GM23338 (cell line): Measurements from ENCODE around the gene KPNA6. TPM values are rescaled to one million over a fixed set of nuclear protein-coding genes. Genes with fewer than 3 reads are reported as not detected.

Experiments
- ATAC-seq: fragments of 200-7000 bp; cut with Tn5 transposase; 3 replicates; pipeline ENCODE4 v1.9.1; 2020
- DNase-seq: peaks from one replicate; pipeline ENCODE4 v3.0.0-alpha.2; 2015; ENCODE audit warnings: low spot score
- H2AFZ ChIP-seq: fragments of 200-600 bp; sonication (generic); 2 replicates; pipeline ENCODE4 v1.8.0; 2016; ENCODE audit warnings: antibody characterized with exemption, mild to moderate bottlenecking, moderate library complexity
- H3F3A ChIP-seq: fragments of 200-600 bp; sonication (generic); replicated peaks from 2 replicates; pipeline ENCODE4 v1.8.0; 2017; ENCODE audit warnings: antibody characterized with exemption, mixed run types, low read depth
- H3K27ac ChIP-seq: fragments of 200-600 bp; sonication (generic); 2 replicates; pipeline ENCODE4 v1.6.1; 2016; ENCODE audit warnings: low read depth
- H3K27me3 ChIP-seq: fragments of 200-600 bp; sonication (generic); 2 replicates; pipeline ENCODE4 v1.8.0; 2016; ENCODE audit warnings: mild to moderate bottlenecking, mixed run types, moderate library complexity; ENCODE audit not compliant: insufficient read depth
- H3K36me3 ChIP-seq: fragments of 200-600 bp; sonication (generic); 2 replicates; pipeline ENCODE4 v1.8.0; 2016; ENCODE audit warnings: mild to moderate bottlenecking; ENCODE audit not compliant: insufficient read depth
- H3K4me1 ChIP-seq: fragments of 200-600 bp; sonication (generic); 2 replicates; pipeline ENCODE4 v1.8.0; 2016; ENCODE audit warnings: mild to moderate bottlenecking, moderate library complexity; ENCODE audit not compliant: insufficient read depth
- H3K4me2 ChIP-seq: fragments of 200-600 bp; sonication (generic); 2 replicates; pipeline ENCODE4 v1.7.1; 2017; ENCODE audit warnings: mixed run types
- H3K4me3 ChIP-seq: fragments of 200-600 bp; sonication (generic); 2 replicates; pipeline ENCODE4 v1.6.1; 2016; ENCODE audit warnings: mixed run types
- H3K79me2 ChIP-seq: fragments of 200-600 bp; sonication (generic); replicated peaks from 2 replicates; pipeline ENCODE4 v1.8.0; 2017; ENCODE audit warnings: mild to moderate bottlenecking; ENCODE audit not compliant: insufficient read depth
- H3K9me2 ChIP-seq: fragments of 200-600 bp; sonication (generic); 2 replicates; pipeline ENCODE4 v1.8.0; 2017; ENCODE audit not compliant: insufficient read depth
- H4K20me1 ChIP-seq: fragments of 200-600 bp; sonication (generic); replicated peaks from 2 replicates; pipeline ENCODE4 v1.8.0; 2017; ENCODE audit warnings: mild to moderate bottlenecking; ENCODE audit not compliant: insufficient read depth
- H3K27ac Mint-ChIP-seq: 2 replicates; pipeline ENCODE4 v1.8.0; 2020; ENCODE audit warnings: inconsistent platforms, mild to moderate bottlenecking, moderate library complexity, mixed read lengths
- H3K27me3 Mint-ChIP-seq: 3 replicates; pipeline ENCODE4 v1.8.0; 2022; ENCODE audit warnings: low read depth, mild to moderate bottlenecking, moderate library complexity, mixed read lengths, inconsistent platforms; ENCODE audit not compliant: insufficient read depth, poor library complexity
- H3K36me3 Mint-ChIP-seq: 3 replicates; pipeline ENCODE4 v1.8.0; 2021; ENCODE audit warnings: low read depth, mild to moderate bottlenecking, inconsistent platforms, moderate library complexity, mixed read lengths
- H3K4me1 Mint-ChIP-seq: 3 replicates; pipeline ENCODE4 v1.8.0; 2020; ENCODE audit warnings: mild to moderate bottlenecking, inconsistent platforms, mixed read lengths
- H3K4me3 Mint-ChIP-seq: 3 replicates; pipeline ENCODE4 v1.8.0; 2021; ENCODE audit warnings: moderate library complexity, mild to moderate bottlenecking, inconsistent platforms, mixed read lengths
- H3K9me3 Mint-ChIP-seq: 3 replicates; pipeline ENCODE4 v1.8.0; 2020; ENCODE audit warnings: moderate library complexity, mild to moderate bottlenecking, inconsistent platforms, mixed read lengths
- CREB1 ChIP-seq: fragments of 250-450 bp; sonication (Bioruptor Pico); IDR thresholded peaks from 2 replicates; pipeline ENCODE4 v1.5.0; 2020; ENCODE audit warnings: low read depth, mild to moderate bottlenecking, moderate library complexity
- EZH2 ChIP-seq: fragments of 200-600 bp; sonication (generic); IDR thresholded peaks from one replicate; pipeline ENCODE4 v1.8.0; 2017; ENCODE audit warnings: antibody characterized with exemption, mild to moderate bottlenecking, low read depth; ENCODE audit not compliant: unreplicated experiment
- EZH2phosphoT487 ChIP-seq: fragments of 200-600 bp; sonication (generic); IDR thresholded peaks from one replicate; pipeline ENCODE4 v1.8.1; 2018; ENCODE audit warnings: antibody characterized with exemption; ENCODE audit not compliant: unreplicated experiment
- JUNB ChIP-seq: IDR thresholded peaks from one replicate; pipeline ENCODE4 v1.6.1; 2016; ENCODE audit warnings: antibody characterized with exemption; ENCODE audit not compliant: unreplicated experiment
- NANOG ChIP-seq: IDR thresholded peaks from 2 replicates; pipeline ENCODE4 v1.6.1; 2016; ENCODE audit warnings: antibody characterized with exemption, borderline replicate concordance
- POLR2AphosphoS5 ChIP-seq: IDR thresholded peaks from 2 replicates; pipeline ENCODE4 v1.6.1; 2016; ENCODE audit warnings: antibody characterized with exemption, low read depth
- REST ChIP-seq: IDR thresholded peaks from one replicate; pipeline ENCODE4 v1.6.1; 2018; ENCODE audit warnings: antibody characterized with exemption; ENCODE audit not compliant: unreplicated experiment
- STAT1 ChIP-seq: IDR thresholded peaks from one replicate; pipeline ENCODE4 v1.6.1; 2016; ENCODE audit warnings: antibody characterized with exemption; ENCODE audit not compliant: unreplicated experiment
- ZNF114 ChIP-seq: fragments of 250-450 bp; sonication (Bioruptor Pico); IDR thresholded peaks from 2 replicates; pipeline ENCODE4 v1.5.0; 2020; ENCODE audit warnings: mild to moderate bottlenecking, moderate library complexity
- ZNF331 ChIP-seq: fragments of 250-450 bp; sonication (Bioruptor Pico); IDR thresholded peaks from 2 replicates; pipeline ENCODE4 v1.5.0; 2020; ENCODE audit warnings: low read depth, mild to moderate bottlenecking, moderate library complexity
- polyA plus RNA-seq: library from polyadenylated mRNA; unstranded; fragments of >200 nt; fragmentation: Nextera tagmentation; extraction: Ambion mirVana; gene quantifications from 2 replicates; pipeline ENCODE4 v1.2.1, GENCODE V29; 2016
- total RNA-seq: library from RNA; depleted of rRNA; stranded (reverse); fragments of >200 nt; shearing (Covaris generic); gene quantifications from 2 replicates; pipeline ENCODE4 v1.2.3, GENCODE V29; 2014
- TF ChIP-seq, protein P1 (sequence below): fragments of 250-450 bp; sonication (Bioruptor Pico); IDR thresholded peaks from 2 replicates; pipeline ENCODE4 v1.5.0; 2020; ENCODE audit warnings: mild to moderate bottlenecking, moderate library complexity
- TF ChIP-seq, protein P2 (sequence below): IDR thresholded peaks from 2 replicates; pipeline ENCODE4 v1.6.1; 2016; ENCODE audit warnings: antibody characterized with exemption
- TF ChIP-seq, protein P3 (sequence below), 2 experiments: fragments of 200-600 bp in 1 of 2; sonication (generic) in 1 of 2; conservative IDR thresholded peaks; 2 replicates each; pipeline versions ENCODE4 v1.5.1 to v1.6.1; 2016 to 2017; ENCODE audit warnings: antibody characterized with exemption in 2 of 2, low read depth in 2 of 2, mild to moderate bottlenecking in 2 of 2, moderate library complexity in 1 of 2

The KPNA6 gene
- total and polyA plus RNA-seq, 2 experiments from 2014 or later: 28.6 to 72.2 TPM

DNA sequence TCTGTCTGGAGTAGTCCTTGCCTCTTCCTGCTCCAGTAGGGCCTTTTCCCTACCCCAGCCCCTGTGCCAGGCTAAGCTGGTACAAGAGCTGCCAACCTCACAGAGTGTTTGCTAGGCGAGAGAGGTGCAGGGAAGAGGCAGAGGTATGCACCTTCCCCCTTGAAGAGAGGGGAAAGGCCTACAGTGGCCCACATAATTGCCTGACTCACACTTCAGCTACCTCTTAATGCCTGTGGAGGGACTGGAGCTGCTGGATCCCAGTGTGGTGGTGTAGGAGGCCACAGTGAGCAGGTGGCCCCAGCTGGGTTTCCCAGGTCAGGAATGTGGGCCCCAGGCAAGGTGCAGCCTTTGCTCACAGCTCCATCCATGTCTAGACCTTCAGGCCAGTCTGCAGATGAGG is 89.2 kb downstream of the KPNA6 start:
- ATAC-seq: no peak
- Histone ChIP-seq H3K9me2 (no peaks in the 10 kb centered on the region), H3K4me2 (no peak overlapping the region), H4K20me1 (peaks cover 4% of the 10 kb centered on the region), H3K79me2 (no peaks in the 10 kb centered on the region), H2AFZ (no peak overlapping the region), H3K4me3 (no peak overlapping the region), H3K36me3 (peaks cover 36% of the 10 kb centered on the region), H3K27me3 (no peaks in the 10 kb centered on the region), H3F3A (peaks cover 33% of the 10 kb centered on the region; the same call in 1 of the 2 replicates), H3K27ac (no peak overlapping the region), H3K4me1 (peaks cover 27% of the 10 kb centered on the region)
- Mint-ChIP-seq H3K27me3 (peaks cover 30% of the 10 kb centered on the region), H3K4me1 (peaks cover 38% of the 10 kb centered on the region), H3K27ac (no peak overlapping the region), H3K36me3 (peaks cover 63% of the 10 kb centered on the region), H3K4me3 (no peak overlapping the region), H3K9me3 (no peaks in the 10 kb centered on the region; the same call in 1 of the 3 replicates)
- DNase-seq: no peak
- TF ChIP-seq, protein P1, sequence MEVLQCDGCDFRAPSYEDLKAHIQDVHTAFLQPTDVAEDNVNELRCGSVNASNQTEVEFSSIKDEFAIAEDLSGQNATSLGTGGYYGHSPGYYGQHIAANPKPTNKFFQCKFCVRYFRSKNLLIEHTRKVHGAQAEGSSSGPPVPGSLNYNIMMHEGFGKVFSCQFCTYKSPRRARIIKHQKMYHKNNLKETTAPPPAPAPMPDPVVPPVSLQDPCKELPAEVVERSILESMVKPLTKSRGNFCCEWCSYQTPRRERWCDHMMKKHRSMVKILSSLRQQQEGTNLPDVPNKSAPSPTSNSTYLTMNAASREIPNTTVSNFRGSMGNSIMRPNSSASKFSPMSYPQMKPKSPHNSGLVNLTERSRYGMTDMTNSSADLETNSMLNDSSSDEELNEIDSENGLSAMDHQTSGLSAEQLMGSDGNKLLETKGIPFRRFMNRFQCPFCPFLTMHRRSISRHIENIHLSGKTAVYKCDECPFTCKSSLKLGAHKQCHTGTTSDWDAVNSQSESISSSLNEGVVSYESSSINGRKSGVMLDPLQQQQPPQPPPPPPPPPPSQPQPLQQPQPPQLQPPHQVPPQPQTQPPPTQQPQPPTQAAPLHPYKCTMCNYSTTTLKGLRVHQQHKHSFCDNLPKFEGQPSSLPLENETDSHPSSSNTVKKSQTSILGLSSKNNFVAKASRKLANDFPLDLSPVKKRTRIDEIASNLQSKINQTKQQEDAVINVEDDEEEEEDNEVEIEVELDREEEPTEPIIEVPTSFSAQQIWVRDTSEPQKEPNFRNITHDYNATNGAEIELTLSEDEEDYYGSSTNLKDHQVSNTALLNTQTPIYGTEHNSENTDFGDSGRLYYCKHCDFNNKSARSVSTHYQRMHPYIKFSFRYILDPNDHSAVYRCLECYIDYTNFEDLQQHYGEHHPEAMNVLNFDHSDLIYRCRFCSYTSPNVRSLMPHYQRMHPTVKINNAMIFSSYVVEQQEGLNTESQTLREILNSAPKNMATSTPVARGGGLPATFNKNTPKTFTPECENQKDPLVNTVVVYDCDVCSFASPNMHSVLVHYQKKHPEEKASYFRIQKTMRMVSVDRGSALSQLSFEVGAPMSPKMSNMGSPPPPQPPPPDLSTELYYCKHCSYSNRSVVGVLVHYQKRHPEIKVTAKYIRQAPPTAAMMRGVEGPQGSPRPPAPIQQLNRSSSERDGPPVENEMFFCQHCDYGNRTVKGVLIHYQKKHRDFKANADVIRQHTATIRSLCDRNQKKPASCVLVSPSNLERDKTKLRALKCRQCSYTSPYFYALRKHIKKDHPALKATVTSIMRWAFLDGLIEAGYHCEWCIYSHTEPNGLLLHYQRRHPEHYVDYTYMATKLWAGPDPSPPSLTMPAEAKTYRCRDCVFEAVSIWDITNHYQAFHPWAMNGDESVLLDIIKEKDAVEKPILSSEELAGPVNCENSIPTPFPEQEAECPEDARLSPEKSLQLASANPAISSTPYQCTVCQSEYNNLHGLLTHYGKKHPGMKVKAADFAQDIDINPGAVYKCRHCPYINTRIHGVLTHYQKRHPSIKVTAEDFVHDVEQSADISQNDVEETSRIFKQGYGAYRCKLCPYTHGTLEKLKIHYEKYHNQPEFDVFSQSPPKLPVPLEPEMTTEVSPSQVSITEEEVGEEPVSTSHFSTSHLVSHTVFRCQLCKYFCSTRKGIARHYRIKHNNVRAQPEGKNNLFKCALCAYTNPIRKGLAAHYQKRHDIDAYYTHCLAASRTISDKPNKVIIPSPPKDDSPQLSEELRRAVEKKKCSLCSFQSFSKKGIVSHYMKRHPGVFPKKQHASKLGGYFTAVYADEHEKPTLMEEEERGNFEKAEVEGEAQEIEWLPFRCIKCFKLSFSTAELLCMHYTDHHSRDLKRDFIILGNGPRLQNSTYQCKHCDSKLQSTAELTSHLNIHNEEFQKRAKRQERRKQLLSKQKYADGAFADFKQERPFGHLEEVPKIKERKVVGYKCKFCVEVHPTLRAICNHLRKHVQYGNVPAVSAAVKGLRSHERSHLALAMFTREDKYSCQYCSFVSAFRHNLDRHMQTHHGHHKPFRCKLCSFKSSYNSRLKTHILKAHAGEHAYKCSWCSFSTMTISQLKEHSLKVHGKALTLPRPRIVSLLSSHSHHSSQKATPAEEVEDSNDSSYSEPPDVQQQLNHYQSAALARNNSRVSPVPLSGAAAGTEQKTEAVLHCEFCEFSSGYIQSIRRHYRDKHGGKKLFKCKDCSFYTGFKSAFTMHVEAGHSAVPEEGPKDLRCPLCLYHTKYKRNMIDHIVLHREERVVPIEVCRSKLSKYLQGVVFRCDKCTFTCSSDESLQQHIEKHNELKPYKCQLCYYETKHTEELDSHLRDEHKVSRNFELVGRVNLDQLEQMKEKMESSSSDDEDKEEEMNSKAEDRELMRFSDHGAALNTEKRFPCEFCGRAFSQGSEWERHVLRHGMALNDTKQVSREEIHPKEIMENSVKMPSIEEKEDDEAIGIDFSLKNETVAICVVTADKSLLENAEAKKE (CRISPR knock-in tag): no peak
- TF ChIP-seq STAT1 (no peak), ZNF114 (no peak), REST (no peak), EZH2 (no peak), EZH2phosphoT487 (no peak), NANOG (no peak), ZNF331 (CRISPR knock-in tag) (no peak), POLR2AphosphoS5 (no peak), CREB1 (CRISPR knock-in tag) (no peak), JUNB (no peak)
- TF ChIP-seq, protein P2, sequence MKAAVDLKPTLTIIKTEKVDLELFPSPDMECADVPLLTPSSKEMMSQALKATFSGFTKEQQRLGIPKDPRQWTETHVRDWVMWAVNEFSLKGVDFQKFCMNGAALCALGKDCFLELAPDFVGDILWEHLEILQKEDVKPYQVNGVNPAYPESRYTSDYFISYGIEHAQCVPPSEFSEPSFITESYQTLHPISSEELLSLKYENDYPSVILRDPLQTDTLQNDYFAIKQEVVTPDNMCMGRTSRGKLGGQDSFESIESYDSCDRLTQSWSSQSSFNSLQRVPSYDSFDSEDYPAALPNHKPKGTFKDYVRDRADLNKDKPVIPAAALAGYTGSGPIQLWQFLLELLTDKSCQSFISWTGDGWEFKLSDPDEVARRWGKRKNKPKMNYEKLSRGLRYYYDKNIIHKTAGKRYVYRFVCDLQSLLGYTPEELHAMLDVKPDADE: no peak
- TF ChIP-seq, protein P3, sequence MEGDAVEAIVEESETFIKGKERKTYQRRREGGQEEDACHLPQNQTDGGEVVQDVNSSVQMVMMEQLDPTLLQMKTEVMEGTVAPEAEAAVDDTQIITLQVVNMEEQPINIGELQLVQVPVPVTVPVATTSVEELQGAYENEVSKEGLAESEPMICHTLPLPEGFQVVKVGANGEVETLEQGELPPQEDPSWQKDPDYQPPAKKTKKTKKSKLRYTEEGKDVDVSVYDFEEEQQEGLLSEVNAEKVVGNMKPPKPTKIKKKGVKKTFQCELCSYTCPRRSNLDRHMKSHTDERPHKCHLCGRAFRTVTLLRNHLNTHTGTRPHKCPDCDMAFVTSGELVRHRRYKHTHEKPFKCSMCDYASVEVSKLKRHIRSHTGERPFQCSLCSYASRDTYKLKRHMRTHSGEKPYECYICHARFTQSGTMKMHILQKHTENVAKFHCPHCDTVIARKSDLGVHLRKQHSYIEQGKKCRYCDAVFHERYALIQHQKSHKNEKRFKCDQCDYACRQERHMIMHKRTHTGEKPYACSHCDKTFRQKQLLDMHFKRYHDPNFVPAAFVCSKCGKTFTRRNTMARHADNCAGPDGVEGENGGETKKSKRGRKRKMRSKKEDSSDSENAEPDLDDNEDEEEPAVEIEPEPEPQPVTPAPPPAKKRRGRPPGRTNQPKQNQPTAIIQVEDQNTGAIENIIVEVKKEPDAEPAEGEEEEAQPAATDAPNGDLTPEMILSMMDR (conservative IDR thresholded peaks at IDR 0.05; ENCODE audit: low read depth in 2 of 2): no peak
